HL-60 (cell line): ENCODE data around the gene CRNKL1.

ENCODE experiments used
- DNase-seq, 2 experiments: peaks; one replicate each; pipeline ENCODE4 v3.0.0-alpha.2; 2010 to 2020; ENCODE audit warnings: low read depth in 1 of 2, low spot score in 1 of 2
- H3K27ac ChIP-seq: fragments of 250-450 bp; sonication (Bioruptor Pico); replicated peaks from 2 replicates; pipeline ENCODE4 v1.5.1; 2020; ENCODE audit warnings: mild to moderate bottlenecking, moderate library complexity
- H3K27me3 ChIP-seq: fragments of 250-450 bp; sonication (Bioruptor Pico); 2 replicates; pipeline ENCODE4 v1.5.1; 2021; ENCODE audit warnings: mild to moderate bottlenecking, moderate library complexity; ENCODE audit not compliant: insufficient read depth, poor library complexity, severe bottlenecking
- H3K4me3 ChIP-seq: replicated peaks from 2 replicates; pipeline ENCODE4 v1.5.1; 2011; ENCODE audit warnings: mild to moderate bottlenecking, control low read depth, low read length; ENCODE audit not compliant: insufficient read depth
- CTCF ChIP-seq: IDR thresholded peaks from one replicate; pipeline ENCODE4 v1.5.1; 2011; ENCODE audit warnings: low read length, control low read depth, inconsistent platforms; ENCODE audit not compliant: insufficient read depth
- GABPA ChIP-seq: IDR thresholded peaks from 2 replicates; pipeline ENCODE4 v1.6.1; 2012; ENCODE audit warnings: low read depth
- POLR2AphosphoS5 ChIP-seq: IDR thresholded peaks from 2 replicates; pipeline ENCODE4 v1.6.1; 2012; ENCODE audit warnings: low read depth
- REST ChIP-seq: IDR thresholded peaks from 2 replicates; pipeline ENCODE4 v1.6.1; 2012; ENCODE audit warnings: low read depth; ENCODE audit not compliant: insufficient replicate concordance
- SPI1 ChIP-seq: IDR thresholded peaks from 2 replicates; pipeline ENCODE4 v1.6.1; 2012; ENCODE audit warnings: low read depth, mild to moderate bottlenecking, borderline replicate concordance

Gene CRNKL1

DNA sequence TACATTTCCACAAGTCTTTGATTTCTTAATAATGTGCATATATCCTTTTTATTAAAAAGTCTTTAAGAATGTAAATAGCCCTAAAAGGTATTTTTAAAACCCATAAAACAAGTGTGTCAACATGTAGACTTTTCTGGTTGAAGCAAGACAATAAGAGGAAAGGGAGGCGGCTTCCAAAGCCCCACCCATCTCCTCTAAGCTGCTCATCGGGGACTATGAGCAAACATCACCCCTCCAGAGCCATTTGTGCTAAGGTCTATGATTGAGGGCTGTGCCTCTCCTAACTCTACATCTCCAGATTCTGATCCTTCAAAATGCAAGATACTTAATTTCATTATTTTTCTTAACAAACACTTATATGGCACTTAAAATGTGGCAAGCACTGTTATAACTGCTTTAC lies 37.6 kb downstream of the CRNKL1 start:
- Histone ChIP-seq H3K4me3 (no peak overlapping the region), H3K27ac (no peak overlapping the region), H3K27me3 (no peaks in the 10 kb centered on the region)
- TF ChIP-seq REST (no peak), POLR2AphosphoS5 (no peak), GABPA (no peak), SPI1 (no peak), CTCF (no peak)
- DNase-seq: no peak

GRCh38 chr20:20012541-20012940 lies 39.7 kb downstream of the CRNKL1 start:
- no peak overlapping the region for H3K27ac ChIP-seq
- no peak for DNase-seq
- no peak for TF ChIP-seq SPI1
- no peak for TF ChIP-seq REST
- TF ChIP-seq GABPA: no peak
- no peak for TF ChIP-seq CTCF
- TF ChIP-seq POLR2AphosphoS5: no peak

DNA sequence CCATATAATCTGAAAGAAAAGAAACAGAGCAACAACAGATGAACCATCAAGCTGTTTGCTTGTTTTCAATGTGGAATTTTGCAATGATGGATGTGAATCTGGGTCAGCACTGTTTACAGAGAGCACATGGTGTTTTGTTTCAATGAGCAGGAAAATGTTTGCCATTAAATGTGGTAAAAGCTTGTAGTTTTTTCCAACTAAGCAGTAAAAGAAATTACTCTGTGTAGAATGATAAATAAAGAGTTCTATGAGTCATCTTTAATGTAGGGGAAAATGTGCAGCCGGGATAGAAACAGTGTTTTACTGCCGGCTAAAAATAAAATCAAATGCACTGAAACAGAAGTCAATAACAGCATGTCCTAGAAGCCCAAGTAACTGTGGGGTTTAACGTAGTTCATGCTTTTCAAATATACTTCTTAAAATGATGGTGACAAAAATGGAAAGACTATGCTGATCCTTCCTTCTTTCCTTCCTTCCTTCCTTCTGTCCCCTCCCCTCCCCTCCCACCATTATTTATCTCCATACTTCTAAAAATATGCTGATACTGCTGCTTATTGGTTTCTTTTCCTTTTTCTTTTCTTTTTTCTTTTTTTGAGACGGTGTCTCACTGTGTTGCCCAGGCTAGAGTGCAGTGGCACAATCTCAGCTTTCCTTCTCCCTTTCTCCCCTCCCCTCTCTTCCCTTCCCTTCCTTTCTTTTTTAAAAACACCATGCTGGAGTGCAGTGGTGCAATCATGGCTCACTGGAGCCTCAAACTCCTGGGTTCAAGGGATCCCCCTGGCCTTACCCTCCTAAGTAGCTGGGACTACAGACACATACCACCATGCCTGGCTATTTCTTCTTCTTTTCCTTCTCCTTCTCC lies 41.4 kb downstream of the CRNKL1 start:
- no peak overlapping the region for H3K4me3 ChIP-seq
- no peak overlapping the region for H3K27ac ChIP-seq
- DNase-seq: no peak
- TF ChIP-seq SPI1 (no peak), POLR2AphosphoS5 (no peak), CTCF (no peak), REST (no peak), GABPA (no peak)
- no peaks in the 10 kb centered on the region for H3K27me3 ChIP-seq

More at GRCh38 chr20:20012541-20012940, 39.7 kb downstream of the CRNKL1 start:
- Histone ChIP-seq H3K27me3 (no peaks in the 10 kb centered on the region), H3K4me3 (no peak overlapping the region)
